Measurements from ENCODE around the gene SYT12.

DNA sequence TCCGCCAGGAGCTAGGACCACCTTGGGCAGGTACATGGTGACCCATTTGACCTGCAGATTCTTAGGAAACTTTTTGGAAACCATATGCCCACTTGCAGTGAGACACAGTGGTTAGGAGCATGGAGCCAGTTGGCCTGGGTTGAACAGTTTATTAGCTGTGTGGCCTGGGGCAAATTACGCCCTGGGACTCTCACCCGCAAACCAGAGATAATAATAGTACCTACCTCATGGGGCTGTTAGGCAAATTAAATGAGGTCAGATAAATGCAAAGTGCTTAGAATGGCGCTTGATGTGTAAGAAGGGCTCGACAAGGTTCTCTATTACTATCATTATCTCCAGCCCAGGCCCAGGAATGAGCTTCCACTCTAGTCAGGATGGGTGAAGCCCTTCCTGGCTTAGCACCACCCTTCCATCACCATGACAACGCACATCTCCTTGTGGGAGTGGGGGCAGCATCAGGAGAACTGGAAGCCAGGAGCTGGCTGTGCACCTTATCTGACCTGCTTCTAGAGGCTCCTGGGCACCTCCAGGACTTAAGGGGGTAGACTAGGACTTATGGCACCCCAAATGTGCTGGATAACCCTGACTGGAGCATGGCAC is 5.1 kb downstream of the SYT12 start:
- TF ChIP-seq, protein P1, sequence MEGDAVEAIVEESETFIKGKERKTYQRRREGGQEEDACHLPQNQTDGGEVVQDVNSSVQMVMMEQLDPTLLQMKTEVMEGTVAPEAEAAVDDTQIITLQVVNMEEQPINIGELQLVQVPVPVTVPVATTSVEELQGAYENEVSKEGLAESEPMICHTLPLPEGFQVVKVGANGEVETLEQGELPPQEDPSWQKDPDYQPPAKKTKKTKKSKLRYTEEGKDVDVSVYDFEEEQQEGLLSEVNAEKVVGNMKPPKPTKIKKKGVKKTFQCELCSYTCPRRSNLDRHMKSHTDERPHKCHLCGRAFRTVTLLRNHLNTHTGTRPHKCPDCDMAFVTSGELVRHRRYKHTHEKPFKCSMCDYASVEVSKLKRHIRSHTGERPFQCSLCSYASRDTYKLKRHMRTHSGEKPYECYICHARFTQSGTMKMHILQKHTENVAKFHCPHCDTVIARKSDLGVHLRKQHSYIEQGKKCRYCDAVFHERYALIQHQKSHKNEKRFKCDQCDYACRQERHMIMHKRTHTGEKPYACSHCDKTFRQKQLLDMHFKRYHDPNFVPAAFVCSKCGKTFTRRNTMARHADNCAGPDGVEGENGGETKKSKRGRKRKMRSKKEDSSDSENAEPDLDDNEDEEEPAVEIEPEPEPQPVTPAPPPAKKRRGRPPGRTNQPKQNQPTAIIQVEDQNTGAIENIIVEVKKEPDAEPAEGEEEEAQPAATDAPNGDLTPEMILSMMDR (conservative IDR thresholded peaks at IDR 0.05; ENCODE audit: low read length) = no peak
- no peak for TF ChIP-seq EZH2phosphoT487 (IDR thresholded peaks at IDR 0.05; ENCODE audit: borderline replicate concordance, low read depth, low read length)

All from OCI-LY7 (cell line).